IMR-90 (cell line): ENCODE data around the gene S1PR4. TPM values are rescaled to one million over a fixed set of nuclear protein-coding genes. Genes with fewer than 3 reads are reported as not detected.

Experiments used
- ATAC-seq: fragments of 200-7000 bp; cut with Tn5 transposase; 2 replicates; pipeline ENCODE4 v1.9.1; 2020; ENCODE audit warnings: low read depth, mild to moderate bottlenecking, moderate library complexity
- BruUV-seq: library from RNA; stranded (reverse); fragments of 400-500 nt; replicated peaks from 2 replicates; lab custom pipeline; 2021; lab: Mats Ljungman, UMichigan
- CTCF ChIA-PET: fragments of 300-600 bp; formaldehyde crosslinking; extraction: SDS; loops from one replicate; lab custom pipeline; 2021; ENCODE audit warnings: antibody characterized with exemption; lab: Yijun Ruan, JAX
- POLR2A ChIA-PET: fragments of 300-600 bp; sonication (Branson Sonifier 250); formaldehyde crosslinking; loops from one replicate; lab custom pipeline; 2022; ENCODE audit warnings: antibody characterized with exemption; ENCODE audit not compliant: unreplicated experiment; lab: Charles Lee
- DNase-seq: peaks from one replicate; pipeline ENCODE4 v3.0.0; 2013
- H2AFZ ChIP-seq: replicated peaks from 2 replicates; pipeline ENCODE3; 2013; ENCODE audit warnings: low read length, mild to moderate bottlenecking; ENCODE audit not compliant: poor library complexity
- H2AK5ac ChIP-seq: 2 replicates; pipeline ENCODE4 v1.6.1; 2013; ENCODE audit warnings: low read depth, low read length, inconsistent platforms
- H2AK9ac ChIP-seq: replicated peaks from 2 replicates; pipeline ENCODE3; 2013; ENCODE audit warnings: mild to moderate bottlenecking, low read depth, low read length, moderate library complexity; ENCODE audit not compliant: poor library complexity
- H2BK120ac ChIP-seq: 2 replicates; pipeline ENCODE4 v1.6.1; 2013; ENCODE audit warnings: low read depth, low read length, inconsistent platforms
- H2BK15ac ChIP-seq: 3 replicates; pipeline ENCODE4 v1.6.1; 2013; ENCODE audit warnings: low read depth, low read length, inconsistent platforms
- H2BK20ac ChIP-seq: 2 replicates; pipeline ENCODE4 v1.6.1; 2013; ENCODE audit warnings: low read depth, mild to moderate bottlenecking, inconsistent platforms, low read length, moderate library complexity
- H2BK5ac ChIP-seq: 2 replicates; pipeline ENCODE4 v1.6.1; 2013; ENCODE audit warnings: mild to moderate bottlenecking, low read depth, low read length, inconsistent platforms; ENCODE audit not compliant: poor library complexity, severe bottlenecking
- H3K14ac ChIP-seq: replicated peaks from 2 replicates; pipeline ENCODE4 v1.6.1; 2013; ENCODE audit warnings: low read depth, low read length, inconsistent platforms
- H3K18ac ChIP-seq: 2 replicates; pipeline ENCODE4 v1.6.1; 2013; ENCODE audit warnings: low read depth, low read length, control low read depth
- H3K23ac ChIP-seq: 2 replicates; pipeline ENCODE4 v1.6.1; 2013; ENCODE audit warnings: low read depth, low read length, inconsistent platforms
- H3K27ac ChIP-seq: 2 replicates; pipeline ENCODE4 v1.5.1; 2013; ENCODE audit warnings: mild to moderate bottlenecking, control low read depth, low read length; ENCODE audit not compliant: insufficient read depth
- H3K27me3 ChIP-seq: 2 replicates; pipeline ENCODE4 v1.6.1; 2013; ENCODE audit warnings: low read length; ENCODE audit not compliant: control insufficient read depth, insufficient read depth
- H3K36me3 ChIP-seq: 2 replicates; pipeline ENCODE4 v1.6.1; 2013; ENCODE audit warnings: low read length, mixed read lengths; ENCODE audit not compliant: control insufficient read depth, insufficient read depth
- H3K4ac ChIP-seq: 2 replicates; pipeline ENCODE4 v1.6.1; 2013; ENCODE audit warnings: low read depth, low read length, inconsistent platforms
- H3K4me1 ChIP-seq: 2 replicates; pipeline ENCODE4 v1.6.1; 2013; ENCODE audit warnings: low read length, mixed read lengths; ENCODE audit not compliant: control insufficient read depth, insufficient read depth
- H3K4me2 ChIP-seq: 2 replicates; pipeline ENCODE4 v1.6.1; 2013; ENCODE audit warnings: low read depth, mild to moderate bottlenecking, control low read depth, low read length, moderate library complexity
- H3K4me3 ChIP-seq: 2 replicates; pipeline ENCODE4 v1.5.1; 2013; ENCODE audit warnings: low read depth, mild to moderate bottlenecking, control low read depth, low read length, moderate library complexity; ENCODE audit not compliant: insufficient read depth
- H3K56ac ChIP-seq: 2 replicates; pipeline ENCODE4 v1.6.1; 2013; ENCODE audit warnings: low read length, inconsistent platforms; ENCODE audit not compliant: insufficient read depth; ENCODE audit errors: extremely low read depth
- H3K79me1 ChIP-seq, 2 experiments: 2 replicates each; pipeline ENCODE4 v1.6.1; 2013; ENCODE audit warnings: low read length in 2 of 2, inconsistent platforms in 1 of 2, low read depth in 1 of 2
- H3K9ac ChIP-seq: 2 replicates; pipeline ENCODE4 v1.6.1; 2013; ENCODE audit warnings: low read depth, low read length, control low read depth
- H3K9me1 ChIP-seq: 2 replicates; pipeline ENCODE4 v1.6.1; 2013; ENCODE audit warnings: low read length, inconsistent platforms; ENCODE audit not compliant: insufficient read depth
- H3K9me3 ChIP-seq: 2 replicates; pipeline ENCODE4 v1.6.1; 2013; ENCODE audit warnings: low read length; ENCODE audit not compliant: control insufficient read depth, insufficient read depth
- H4K20me1 ChIP-seq: 2 replicates; pipeline ENCODE4 v1.6.1; 2013; ENCODE audit warnings: low read length, inconsistent platforms; ENCODE audit not compliant: insufficient read depth
- H4K5ac ChIP-seq: 2 replicates; pipeline ENCODE4 v1.6.1; 2013; ENCODE audit warnings: mild to moderate bottlenecking, low read depth, low read length, control low read depth
- H4K8ac ChIP-seq, 2 experiments: 2 replicates each; pipeline ENCODE4 v1.6.1; 2013; ENCODE audit warnings: low read depth in 2 of 2, low read length in 2 of 2, control low read depth in 1 of 2, inconsistent platforms in 1 of 2
- H4K91ac ChIP-seq: 2 replicates; pipeline ENCODE4 v1.6.1; 2013; ENCODE audit warnings: low read depth, low read length, inconsistent platforms; ENCODE audit not compliant: insufficient read depth
- CEBPB ChIP-seq: IDR thresholded peaks from 2 replicates; pipeline ENCODE4 v1.6.1; 2012; ENCODE audit warnings: low read depth, low read length, improper control_type of control experiment
- ELK1 ChIP-seq: fragments of 150-350 bp; IDR thresholded peaks from 2 replicates; pipeline ENCODE4 v1.6.1; 2016; ENCODE audit warnings: low read depth, mild to moderate bottlenecking, low read length, moderate library complexity, borderline replicate concordance
- FOS ChIP-seq: fragments of 150-350 bp; IDR thresholded peaks from 2 replicates; pipeline ENCODE4 v1.6.1; 2016; ENCODE audit warnings: low read depth, low read length
- MAFK ChIP-seq: IDR thresholded peaks from 2 replicates; pipeline ENCODE4 v1.6.1; 2012; ENCODE audit warnings: low read depth, low read length, improper control_type of control experiment
- NFE2L2 ChIP-seq: fragments of 150-350 bp; IDR thresholded peaks from 2 replicates; pipeline ENCODE4 v1.6.1; 2016; ENCODE audit warnings: low read depth, mild to moderate bottlenecking, low read length
- RAD21 ChIP-seq: IDR thresholded peaks from 2 replicates; pipeline ENCODE4 v1.6.1; 2012; ENCODE audit warnings: low read length, improper control_type of control experiment
- RFX5 ChIP-seq: IDR thresholded peaks from 2 replicates; pipeline ENCODE4 v1.8.0; 2012; ENCODE audit warnings: low read depth, mild to moderate bottlenecking, low read length, moderate library complexity
- SMC3 ChIP-seq: fragments of 150-350 bp; IDR thresholded peaks from 2 replicates; pipeline ENCODE4 v1.6.1; 2016; ENCODE audit warnings: low read depth, mild to moderate bottlenecking, antibody characterized with exemption, low read length, moderate library complexity
- WGBS, 2 experiments: methylation state at CpG; one replicate each; pipeline versions ENCODE4 v1.1.5 to v1.1.7; 2013; ENCODE audit warnings: missing lambda C conversion rate in 2 of 2; ENCODE audit not compliant: insufficient read length in 1 of 2; ENCODE audit errors: extremely low coverage in 2 of 2; 5-methylcytosine and 5-hydroxymethylcytosine counted together
- dilution Hi-C: fragments of 300-500 bp; cut with HindIII; formaldehyde crosslinking; loops from one replicate; pipeline ENCODE4 v1.14.3; 2018; ENCODE audit warnings: low sequenced_read_pairs; ENCODE audit not compliant: unreplicated experiment
- in situ Hi-C: fragments of 300-500 bp; cut with MboI; formaldehyde crosslinking; loops from 3 replicates; pipeline ENCODE4 v1.14.3; 2019; ENCODE audit warnings: low sequenced_read_pairs, inconsistent platforms, mixed read lengths
- intact Hi-C: fragments of 100-400 bp; cut with micrococcal nuclease; formaldehyde crosslinking; loops from 2 replicates; pipeline ENCODE4 v1.10.0; 2022
- polyA plus RNA-seq, 3 experiments: library from polyadenylated mRNA; depleted of rRNA; stranded (reverse); fragments of >200 nt; gene quantifications; 2 replicates each; pipeline ENCODE4 v1.2.3, GENCODE V29; 2012; ENCODE audit warnings: low replicate concordance in 1 of 3
- total RNA-seq: library from RNA; depleted of rRNA; stranded (reverse); fragments of >200 nt; gene quantifications from 2 replicates; pipeline ENCODE4 v1.2.3, GENCODE V29; 2012
- TF ChIP-seq, protein P1 (sequence below): fragments of 150-350 bp; IDR thresholded peaks from 2 replicates; pipeline ENCODE4 v1.6.1; 2017; ENCODE audit warnings: mild to moderate bottlenecking, antibody characterized with exemption, low read length, low read depth
- TF ChIP-seq, protein P2 (sequence below): conservative IDR thresholded peaks from 2 replicates; pipeline ENCODE4 v1.5.1; 2012; ENCODE audit warnings: mild to moderate bottlenecking, low read depth, low read length, improper control_type of control experiment

The S1PR4 gene
- total and polyA plus RNA-seq, 2 of the 4 experiments (the other 2 are of a cell fraction): not detected

- Histone ChIP-seq H3K79me1 (no peaks in the 10 kb centered on the region), H3K18ac (no peak overlapping the region), H4K8ac (no peak overlapping the region), H2BK15ac (no peak overlapping the region), H3K4me3 (no peak overlapping the region), H4K91ac (no peak overlapping the region), H3K4me1 (peaks cover 2% of the 10 kb centered on the region; the same call in 1 of the 2 replicates), H3K9ac (no peak overlapping the region), H3K4ac (no peak overlapping the region), H4K20me1 (no peaks in the 10 kb centered on the region), H3K23ac (no peak overlapping the region), H4K5ac (no peak overlapping the region), H3K27me3 (peaks cover 56% of the 10 kb centered on the region), H3K27ac (no peak overlapping the region), H3K4me2 (no peak overlapping the region), H2AK9ac (no peak overlapping the region), H2BK20ac (no peak overlapping the region), H3K36me3 (no peaks in the 10 kb centered on the region), H2AFZ (no peak overlapping the region), H2BK120ac (no peak overlapping the region), H3K14ac (no peak overlapping the region), H3K9me3 (no peaks in the 10 kb centered on the region; the same call in 1 of the 2 replicates), H2BK5ac (no peak overlapping the region), H3K56ac (no peak overlapping the region), H2AK5ac (no peak overlapping the region), H3K9me1 (no peaks in the 10 kb centered on the region)
- intact Hi-C loops (no loop called here), dilution Hi-C loops (no loop called here), in situ Hi-C loops (no loop called here)
- DNase-seq: no peak
- no peak for TF ChIP-seq CEBPB
- no peak for TF ChIP-seq RFX5
- TF ChIP-seq RAD21: no peak
- TF ChIP-seq, protein P1, sequence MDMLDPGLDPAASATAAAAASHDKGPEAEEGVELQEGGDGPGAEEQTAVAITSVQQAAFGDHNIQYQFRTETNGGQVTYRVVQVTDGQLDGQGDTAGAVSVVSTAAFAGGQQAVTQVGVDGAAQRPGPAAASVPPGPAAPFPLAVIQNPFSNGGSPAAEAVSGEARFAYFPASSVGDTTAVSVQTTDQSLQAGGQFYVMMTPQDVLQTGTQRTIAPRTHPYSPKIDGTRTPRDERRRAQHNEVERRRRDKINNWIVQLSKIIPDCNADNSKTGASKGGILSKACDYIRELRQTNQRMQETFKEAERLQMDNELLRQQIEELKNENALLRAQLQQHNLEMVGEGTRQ: no peak
- TF ChIP-seq NFE2L2: no peak
- no peak for TF ChIP-seq ELK1
- no peak for TF ChIP-seq MAFK
- TF ChIP-seq SMC3: no peak
- no peak for TF ChIP-seq FOS
- TF ChIP-seq, protein P2, sequence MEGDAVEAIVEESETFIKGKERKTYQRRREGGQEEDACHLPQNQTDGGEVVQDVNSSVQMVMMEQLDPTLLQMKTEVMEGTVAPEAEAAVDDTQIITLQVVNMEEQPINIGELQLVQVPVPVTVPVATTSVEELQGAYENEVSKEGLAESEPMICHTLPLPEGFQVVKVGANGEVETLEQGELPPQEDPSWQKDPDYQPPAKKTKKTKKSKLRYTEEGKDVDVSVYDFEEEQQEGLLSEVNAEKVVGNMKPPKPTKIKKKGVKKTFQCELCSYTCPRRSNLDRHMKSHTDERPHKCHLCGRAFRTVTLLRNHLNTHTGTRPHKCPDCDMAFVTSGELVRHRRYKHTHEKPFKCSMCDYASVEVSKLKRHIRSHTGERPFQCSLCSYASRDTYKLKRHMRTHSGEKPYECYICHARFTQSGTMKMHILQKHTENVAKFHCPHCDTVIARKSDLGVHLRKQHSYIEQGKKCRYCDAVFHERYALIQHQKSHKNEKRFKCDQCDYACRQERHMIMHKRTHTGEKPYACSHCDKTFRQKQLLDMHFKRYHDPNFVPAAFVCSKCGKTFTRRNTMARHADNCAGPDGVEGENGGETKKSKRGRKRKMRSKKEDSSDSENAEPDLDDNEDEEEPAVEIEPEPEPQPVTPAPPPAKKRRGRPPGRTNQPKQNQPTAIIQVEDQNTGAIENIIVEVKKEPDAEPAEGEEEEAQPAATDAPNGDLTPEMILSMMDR: no peak
- BruUV-seq: no TSS peak
- ChIA-PET POLR2A (no interaction called here), CTCF (no interaction called here)
- ATAC-seq: no peak
- 81% methylated on average over 5 of the region's 12 CpGs; no CpG with 5 or more reads in 1 of the 2 experiments for WGBS, 2 experiments
These were observed 48.6 kb downstream of the S1PR4 start for GRCh38 chr19:3227054-3227626.
